NB4 (cell line): ENCODE results near the gene JAZF1.

Source experiments
- DNase-seq: peaks from one replicate; pipeline ENCODE4 v3.0.0; 2010; ENCODE audit warnings: low read depth
- H3K4me3 ChIP-seq: one replicate; pipeline ENCODE4 v1.5.1; 2011; ENCODE audit warnings: mild to moderate bottlenecking, low read depth, low read length, moderate library complexity
- CTCF ChIP-seq: IDR thresholded peaks from one replicate; pipeline ENCODE4 v1.5.1; 2012; ENCODE audit warnings: low read depth, low read length
- MAX ChIP-seq: IDR thresholded peaks from 2 replicates; pipeline ENCODE4 v1.6.1; 2011; ENCODE audit warnings: low read depth, low read length
- MYC ChIP-seq: IDR thresholded peaks from 2 replicates; pipeline ENCODE4 v1.6.1; 2011; ENCODE audit warnings: low read depth, low read length
- POLR2A ChIP-seq: IDR thresholded peaks from 2 replicates; pipeline ENCODE4 v1.6.1; 2011; ENCODE audit warnings: mild to moderate bottlenecking; ENCODE audit not compliant: insufficient read length; ENCODE audit errors: extremely low read depth

Gene JAZF1

DNA sequence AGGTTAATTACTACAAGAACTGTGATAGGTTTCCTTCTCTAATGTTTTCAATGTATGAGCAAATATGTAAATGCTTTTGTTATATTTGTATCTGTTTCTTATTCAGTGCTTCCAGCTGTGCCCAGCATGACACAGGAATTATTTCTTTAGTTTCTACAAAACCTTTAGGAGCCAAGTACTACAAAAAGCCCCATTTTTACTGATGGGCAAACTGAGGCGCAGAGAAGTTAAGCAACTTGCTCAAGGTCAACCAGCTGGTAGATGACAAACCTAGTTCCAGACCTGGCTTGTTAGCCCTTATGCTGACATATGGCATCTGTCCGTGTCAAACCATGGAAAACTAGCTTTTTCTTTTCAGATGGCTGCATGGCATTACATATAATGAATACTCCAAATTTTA is 134.6 kb downstream of the JAZF1 start:
- no peak for DNase-seq
- TF ChIP-seq MAX (no peak), CTCF (no peak), MYC (no peak), POLR2A (no peak)
- H3K4me3 ChIP-seq: no peak overlapping the region

GRCh38 chr7:28045592-28045991 is 135.0 kb downstream of the JAZF1 start:
- TF ChIP-seq MAX (no peak), POLR2A (no peak), CTCF (no peak)
- H3K4me3 ChIP-seq: no peak overlapping the region
- DNase-seq: no peak

DNA sequence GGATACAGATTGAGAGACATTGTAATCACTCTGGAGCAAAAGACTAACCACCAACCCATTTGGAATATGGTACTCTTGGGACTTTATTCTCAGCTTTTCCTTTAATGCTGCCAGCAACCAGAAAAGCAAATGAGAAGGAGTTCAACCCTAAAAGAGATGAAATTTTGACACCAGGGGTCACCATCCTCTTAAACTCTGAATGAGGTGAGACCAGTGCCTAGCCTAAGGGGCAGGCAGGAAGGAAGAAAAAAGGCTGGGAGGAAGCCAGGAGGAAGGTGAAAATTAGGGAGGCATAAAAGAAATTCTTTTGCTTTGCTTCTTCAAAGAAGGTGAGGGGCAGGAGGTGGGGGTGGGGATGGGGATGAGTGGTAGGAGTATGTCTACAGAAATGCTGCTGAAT is 135.8 kb downstream of the JAZF1 start:
- TF ChIP-seq CTCF (no peak), MYC (no peak), POLR2A (no peak), MAX (no peak)
- H3K4me3 ChIP-seq: no peak overlapping the region
- DNase-seq: no peak

DNA sequence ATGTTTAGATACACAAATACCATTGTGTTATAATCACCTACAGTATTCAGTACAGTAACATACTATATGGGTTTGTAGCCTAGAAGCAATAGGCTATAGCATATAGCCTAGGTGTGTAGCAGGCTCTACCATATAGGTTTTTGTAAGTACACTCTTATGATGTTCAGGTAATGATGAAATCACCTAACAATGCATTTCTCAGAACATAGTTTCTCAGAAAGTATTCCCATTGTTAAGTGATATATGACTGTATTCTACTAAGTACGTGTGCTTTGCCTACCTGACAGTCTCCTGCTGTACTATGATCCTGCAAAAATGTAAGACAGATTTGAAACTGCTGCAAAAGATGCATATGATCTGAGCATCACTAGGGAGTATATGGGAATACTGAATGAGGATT is 137.9 kb downstream of the JAZF1 start:
- no peak overlapping the region for H3K4me3 ChIP-seq
- no peak for DNase-seq
- TF ChIP-seq MAX (no peak), MYC (no peak), CTCF (no peak), POLR2A (no peak)

- no peak for TF ChIP-seq MAX
- no peak for TF ChIP-seq CTCF
- TF ChIP-seq MYC: no peak
- TF ChIP-seq POLR2A: no peak
- no peak for DNase-seq
- no peak overlapping the region for H3K4me3 ChIP-seq
These were observed 138.9 kb downstream of the JAZF1 start for GRCh38 chr7:28041508-28042314.
